A673 (cell line): Measurements from ENCODE around the gene CHCHD6.

Source experiments
- EZH2 ChIP-seq: fragments of 200-600 bp; sonication (generic); IDR thresholded peaks from 2 replicates; pipeline ENCODE4 v1.6.1; 2017; ENCODE audit warnings: borderline replicate concordance, low read depth, mild to moderate bottlenecking, mixed read lengths, antibody characterized with exemption, low read length; ENCODE audit not compliant: poor library complexity, severe bottlenecking
- TF ChIP-seq, protein P1 (sequence below): fragments of 300-800, 200-600 bp; sonication (generic); conservative IDR thresholded peaks from 2 replicates; pipeline ENCODE4 v1.5.1; 2017; ENCODE audit warnings: low read depth, mild to moderate bottlenecking, antibody characterized with exemption, low read length, moderate library complexity, mixed read lengths

DNA sequence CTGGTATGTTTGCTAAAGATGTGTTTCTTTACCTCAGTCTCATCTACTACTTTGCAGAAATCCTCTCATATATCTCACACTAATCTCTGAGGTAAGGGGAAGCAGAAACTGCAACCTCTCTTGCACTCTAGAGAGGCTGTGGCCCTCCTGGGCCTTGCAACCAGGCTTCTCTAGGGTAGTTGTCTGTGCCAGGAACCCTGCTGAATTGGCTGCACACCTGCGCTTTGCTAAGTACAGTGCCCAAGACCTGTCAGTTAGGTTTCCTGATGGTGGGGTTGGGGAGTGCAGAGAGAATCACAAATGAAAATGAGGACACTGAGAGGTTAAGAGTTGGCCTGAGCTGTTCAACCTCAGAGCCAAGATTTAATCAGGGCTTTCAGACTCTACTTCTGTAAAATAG lies 161.7 kb downstream of the CHCHD6 start:
- TF ChIP-seq, protein P1, sequence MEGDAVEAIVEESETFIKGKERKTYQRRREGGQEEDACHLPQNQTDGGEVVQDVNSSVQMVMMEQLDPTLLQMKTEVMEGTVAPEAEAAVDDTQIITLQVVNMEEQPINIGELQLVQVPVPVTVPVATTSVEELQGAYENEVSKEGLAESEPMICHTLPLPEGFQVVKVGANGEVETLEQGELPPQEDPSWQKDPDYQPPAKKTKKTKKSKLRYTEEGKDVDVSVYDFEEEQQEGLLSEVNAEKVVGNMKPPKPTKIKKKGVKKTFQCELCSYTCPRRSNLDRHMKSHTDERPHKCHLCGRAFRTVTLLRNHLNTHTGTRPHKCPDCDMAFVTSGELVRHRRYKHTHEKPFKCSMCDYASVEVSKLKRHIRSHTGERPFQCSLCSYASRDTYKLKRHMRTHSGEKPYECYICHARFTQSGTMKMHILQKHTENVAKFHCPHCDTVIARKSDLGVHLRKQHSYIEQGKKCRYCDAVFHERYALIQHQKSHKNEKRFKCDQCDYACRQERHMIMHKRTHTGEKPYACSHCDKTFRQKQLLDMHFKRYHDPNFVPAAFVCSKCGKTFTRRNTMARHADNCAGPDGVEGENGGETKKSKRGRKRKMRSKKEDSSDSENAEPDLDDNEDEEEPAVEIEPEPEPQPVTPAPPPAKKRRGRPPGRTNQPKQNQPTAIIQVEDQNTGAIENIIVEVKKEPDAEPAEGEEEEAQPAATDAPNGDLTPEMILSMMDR: no peak
- no peak for TF ChIP-seq EZH2
